SKM-1 treated with dmso at 0.1 percent for 144 hours (cell line): ENCODE results near the gene SMAD4.
"Not testable (repeated sequence)": the region's sequence is repeated elsewhere in the genome, so short reads cannot be mapped to it uniquely, and the experiment has no call there.

Experiments used
- DNase-seq: peaks from one replicate; lab custom pipeline; 2025; ENCODE audit not compliant: unreplicated experiment; lab: John Stamatoyannopoulos, UW

The SMAD4 gene

DNA sequence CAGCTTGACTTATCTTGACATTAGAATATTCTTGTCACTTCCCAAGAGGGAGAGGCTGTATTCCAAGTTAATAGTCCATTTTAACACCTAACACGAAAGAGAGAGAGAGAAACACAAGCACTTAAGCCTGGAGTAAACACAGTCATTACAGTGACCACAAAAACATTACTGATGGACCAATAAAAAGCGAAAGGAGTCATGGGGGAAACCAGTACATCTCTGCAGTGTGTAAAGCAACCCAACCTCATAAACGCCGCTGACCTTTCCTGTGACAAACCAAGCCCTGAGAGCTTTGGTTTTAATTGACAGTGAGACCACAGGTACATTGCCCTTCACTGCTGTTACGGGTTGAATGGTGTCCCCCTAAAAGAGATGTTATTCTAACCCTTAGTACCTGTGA is 78.3 kb downstream of the SMAD4 start:
- DNase-seq = no peak

DNA sequence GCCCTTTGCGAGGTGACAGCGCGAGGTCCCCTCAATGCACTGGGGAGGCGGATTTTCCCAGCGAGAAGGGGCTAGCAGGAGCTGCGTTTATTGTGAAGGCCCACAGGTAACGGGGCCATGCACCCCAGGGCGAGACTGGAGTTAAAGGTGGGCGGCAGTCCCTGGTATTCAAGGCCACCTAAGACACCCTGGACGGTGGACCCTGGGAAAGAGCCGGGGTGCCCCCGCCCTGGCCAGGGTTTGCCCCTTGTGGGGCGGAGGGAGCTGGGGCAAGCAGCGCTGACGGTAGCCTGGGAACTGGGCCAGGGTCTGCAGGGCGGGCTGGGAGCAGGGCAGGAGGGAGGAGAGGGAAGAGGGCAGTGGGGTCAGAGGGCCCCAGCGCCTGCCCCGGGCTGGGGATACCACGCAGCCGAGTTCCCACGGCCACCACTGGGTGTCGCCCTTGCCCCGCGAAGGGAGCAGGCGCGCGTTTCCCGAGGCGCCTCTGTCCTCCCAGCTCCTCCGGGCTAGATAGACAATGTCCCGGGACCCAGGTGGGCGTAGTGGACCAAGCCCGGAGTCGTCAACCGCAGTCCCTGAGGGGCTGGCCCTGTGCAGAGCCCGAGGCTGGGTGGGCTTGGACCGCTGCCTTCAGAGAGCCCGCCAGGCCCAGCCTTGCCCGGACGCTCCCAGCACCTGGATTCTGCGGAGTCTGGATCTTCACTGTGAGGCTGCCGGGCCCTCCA is 80.2 kb downstream of the SMAD4 start:
- DNase-seq = peak; percentile 35

DNA sequence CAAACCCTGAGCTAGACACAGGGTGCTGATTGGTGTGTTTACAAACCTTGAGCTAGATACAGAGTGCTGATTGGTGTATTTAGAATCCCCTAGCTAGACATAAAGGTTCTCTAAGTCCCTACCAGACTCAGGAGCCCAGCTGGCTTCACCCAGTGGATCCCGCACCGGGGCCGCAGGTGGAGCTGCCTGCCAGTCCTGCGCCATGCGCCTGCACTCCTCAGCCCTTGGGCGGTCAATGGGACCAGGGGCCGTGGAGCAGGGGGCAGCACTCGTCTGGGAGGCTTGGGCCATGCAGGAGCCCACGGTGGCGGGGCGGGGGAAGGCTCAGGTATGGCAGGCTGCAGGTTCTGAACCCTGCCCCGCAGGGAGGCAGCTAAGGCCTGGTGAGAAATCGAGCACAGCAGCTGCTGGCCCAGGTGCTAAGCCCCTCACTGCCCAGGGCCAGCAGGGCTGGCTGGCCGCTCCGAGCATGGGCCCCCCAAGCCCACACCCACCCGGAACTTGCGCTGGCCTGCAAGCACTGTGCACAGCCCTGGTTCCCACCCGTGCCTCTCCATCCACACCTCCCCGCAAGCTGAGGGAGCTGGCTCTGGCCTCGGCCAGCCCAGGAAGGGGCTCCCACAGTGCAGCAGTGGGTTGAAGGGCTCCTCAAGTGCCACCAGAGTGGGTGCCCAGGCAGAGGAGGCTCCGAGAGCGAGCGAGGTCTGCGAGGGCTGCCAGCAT is 81.8 kb downstream of the SMAD4 start:
- DNase-seq = not testable (repeated sequence)

DNA sequence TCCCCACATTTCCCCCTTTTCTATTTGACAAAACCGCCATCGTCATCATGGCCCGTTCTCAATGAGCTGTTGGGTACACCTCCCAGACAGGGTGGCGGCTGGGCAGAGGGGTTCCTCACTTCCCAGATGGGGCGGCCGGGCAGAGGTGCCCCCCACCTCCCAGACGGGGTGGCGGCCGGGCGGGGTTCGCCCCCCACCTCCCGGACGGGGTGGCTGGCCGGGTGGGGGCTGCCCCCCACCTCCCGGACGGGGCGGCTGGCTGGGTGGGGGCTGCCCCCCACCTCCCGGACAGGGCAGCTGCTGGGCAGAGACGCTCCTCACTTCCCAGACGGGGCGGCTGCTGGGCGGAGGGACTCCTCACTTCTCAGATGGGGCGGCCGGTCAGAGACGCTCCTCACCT is 87.0 kb downstream of the SMAD4 start:
- DNase-seq = not testable (repeated sequence)

DNA sequence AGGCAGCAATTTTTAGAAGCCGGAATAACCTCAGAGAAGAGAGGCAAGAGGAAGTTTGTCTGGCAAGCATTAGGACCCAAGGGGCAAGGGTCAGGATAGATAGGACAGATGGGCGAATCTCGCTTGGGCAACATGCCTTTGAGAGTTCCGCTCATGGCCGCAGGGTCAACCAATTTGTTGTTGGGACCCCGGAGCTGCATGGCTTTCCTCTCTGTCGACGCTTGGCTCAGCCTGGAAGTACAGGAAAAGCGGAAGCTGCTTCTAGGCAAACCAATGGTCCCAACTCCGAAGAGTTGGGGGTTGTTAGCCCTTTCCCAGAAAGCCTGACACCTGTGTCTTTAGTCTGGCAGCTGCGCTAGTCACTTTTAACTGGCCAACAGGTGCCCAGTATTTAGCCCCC is 89.5 kb downstream of the SMAD4 start:
- not testable (repeated sequence) for DNase-seq

DNA sequence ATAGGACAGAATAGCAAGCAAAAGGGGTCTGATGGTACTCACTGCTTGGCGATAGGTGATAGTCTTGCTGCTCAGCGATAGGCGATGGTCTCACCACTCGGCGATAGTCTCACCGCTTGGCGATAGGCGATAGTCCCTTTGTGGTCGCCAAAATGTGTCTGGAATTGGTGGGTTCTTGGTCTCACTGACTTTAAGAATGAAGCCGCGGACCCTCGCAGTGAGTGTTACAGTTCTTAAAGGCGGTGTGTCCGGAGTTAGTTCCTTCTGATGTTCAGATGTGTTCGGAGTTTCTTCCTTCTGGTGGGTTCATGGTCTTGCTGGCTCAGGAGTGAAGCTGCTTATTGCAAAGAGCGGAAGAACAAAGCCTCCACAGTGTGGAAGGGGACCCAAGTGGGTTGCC is 90.0 kb downstream of the SMAD4 start:
- DNase-seq = not testable (repeated sequence)

DNA sequence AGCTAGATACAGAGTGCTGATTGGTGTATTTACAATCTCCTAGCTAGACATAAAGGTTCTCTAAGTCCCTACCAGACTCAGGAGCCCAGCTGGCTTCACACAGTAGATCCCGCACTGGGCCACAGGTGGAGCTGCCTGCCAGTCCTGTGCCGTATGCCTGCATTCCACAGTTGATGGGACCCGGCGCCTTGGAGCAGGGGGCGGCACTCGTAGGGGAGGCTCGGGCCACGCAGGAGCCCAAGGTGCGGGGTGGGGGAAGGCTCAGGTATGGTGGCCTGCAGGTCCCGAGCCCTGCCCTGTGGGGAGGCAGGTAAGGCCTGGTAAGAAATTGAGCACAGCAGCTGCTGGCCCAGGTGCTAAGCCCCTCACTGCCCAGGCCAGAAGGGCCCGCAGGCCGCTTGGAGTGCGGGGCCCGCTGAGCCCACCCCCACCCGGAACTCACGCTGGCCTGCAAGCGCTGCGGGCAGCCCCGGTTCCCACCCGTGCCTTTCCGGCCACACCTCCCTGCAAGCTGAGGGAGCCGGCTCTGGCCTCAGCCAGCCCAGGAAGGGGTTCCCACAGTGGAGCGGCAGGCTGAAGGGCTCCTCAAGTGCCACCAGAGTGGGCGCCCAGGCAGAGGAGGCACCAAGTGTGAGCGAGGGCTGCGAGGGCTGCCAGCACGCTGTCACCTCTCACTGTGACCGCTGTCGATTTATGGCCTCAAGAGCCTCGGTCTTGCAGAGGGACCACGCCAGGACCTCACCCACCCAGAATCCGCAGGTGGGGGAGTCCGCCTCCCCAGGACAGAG is 91.0 kb downstream of the SMAD4 start:
- DNase-seq = no peak

DNA sequence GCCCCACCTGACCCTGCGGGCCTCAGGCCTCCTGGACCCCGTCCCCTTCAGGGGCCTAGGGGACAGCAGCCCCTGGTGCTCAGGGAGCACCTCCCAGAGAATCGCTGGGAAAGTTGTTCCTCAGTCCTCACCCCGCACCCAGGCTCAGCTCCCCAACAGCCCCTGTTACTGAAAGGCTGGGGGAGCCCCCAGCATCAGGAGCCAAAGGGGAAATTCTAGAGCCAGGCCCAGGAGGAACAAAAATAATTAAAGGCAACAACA is 91.5 kb downstream of the SMAD4 start:
- DNase-seq = no peak

DNA sequence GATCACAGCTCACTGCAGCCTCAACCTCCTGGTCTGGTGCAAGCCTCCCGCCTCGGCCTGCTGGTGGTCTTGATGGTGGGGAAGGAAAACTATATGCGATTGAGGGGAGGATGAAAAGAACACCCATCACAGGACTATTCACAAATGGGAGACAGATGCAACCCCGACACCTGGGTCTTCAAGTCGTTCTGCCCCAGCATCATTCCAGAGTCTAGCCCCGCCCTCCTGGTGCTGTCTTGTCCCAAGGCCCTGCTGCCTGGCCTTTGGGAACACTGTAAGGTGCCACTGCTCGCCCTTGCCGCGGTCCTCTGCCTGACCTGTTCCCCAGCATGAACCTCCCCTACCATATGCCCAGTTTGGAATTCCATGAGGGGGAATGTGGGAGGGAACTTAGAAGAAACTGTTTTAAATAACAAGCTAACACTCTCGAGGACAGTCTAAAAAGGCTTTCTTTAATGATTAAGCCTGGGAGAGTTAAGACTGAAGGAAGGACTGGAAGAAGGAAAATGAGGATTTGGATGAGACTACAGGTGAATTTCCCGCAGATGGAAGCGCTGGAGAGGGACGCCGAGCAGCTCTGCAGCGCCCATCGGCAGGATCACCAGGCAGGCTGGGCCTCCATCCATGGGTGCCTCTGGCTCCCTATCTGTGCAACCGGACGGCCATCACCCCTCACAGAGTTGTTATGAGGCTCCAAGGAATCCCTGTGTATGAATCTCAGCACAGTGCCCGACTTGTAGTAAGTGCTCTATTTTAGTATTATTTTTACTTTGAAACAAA is 92.4 kb downstream of the SMAD4 start:
- DNase-seq = no peak

DNA sequence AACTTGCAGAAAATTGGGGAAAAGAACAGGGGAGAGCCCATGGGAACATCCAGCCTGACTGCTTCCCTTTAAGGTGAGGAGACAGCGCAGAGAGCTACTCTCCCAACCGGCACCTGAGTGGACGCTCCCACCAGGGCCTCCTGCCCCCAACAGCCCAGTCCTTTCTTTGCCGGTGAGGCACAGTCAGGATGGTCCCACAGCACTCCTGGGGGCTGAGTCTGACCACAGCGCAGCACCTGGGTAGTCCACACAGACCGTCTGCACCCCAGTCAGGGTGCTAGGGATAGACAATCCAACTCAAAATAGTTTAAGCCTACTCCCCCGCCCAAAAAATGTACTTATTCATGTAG is 93.0 kb downstream of the SMAD4 start:
- no peak for DNase-seq

DNA sequence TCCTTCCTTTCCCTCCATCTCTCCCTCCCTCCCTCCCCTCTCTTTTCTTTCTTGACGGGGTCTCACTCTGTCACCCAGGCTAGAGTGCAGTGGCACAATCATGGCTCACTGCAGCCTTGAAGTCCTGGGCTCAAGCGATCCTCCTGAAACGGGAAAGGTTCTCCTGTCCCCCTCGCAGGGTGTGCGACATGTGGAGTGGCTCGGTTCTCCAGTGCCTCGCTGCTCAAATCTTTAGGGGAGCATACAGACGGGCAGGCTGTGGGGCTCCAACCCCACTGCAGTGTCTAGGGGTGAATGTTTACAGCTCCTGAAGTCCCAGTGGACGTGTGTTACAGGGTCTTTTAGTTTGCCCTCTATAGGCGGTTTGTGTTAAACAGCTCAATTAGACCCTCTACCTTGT is 93.5 kb downstream of the SMAD4 start:
- no peak for DNase-seq

DNA sequence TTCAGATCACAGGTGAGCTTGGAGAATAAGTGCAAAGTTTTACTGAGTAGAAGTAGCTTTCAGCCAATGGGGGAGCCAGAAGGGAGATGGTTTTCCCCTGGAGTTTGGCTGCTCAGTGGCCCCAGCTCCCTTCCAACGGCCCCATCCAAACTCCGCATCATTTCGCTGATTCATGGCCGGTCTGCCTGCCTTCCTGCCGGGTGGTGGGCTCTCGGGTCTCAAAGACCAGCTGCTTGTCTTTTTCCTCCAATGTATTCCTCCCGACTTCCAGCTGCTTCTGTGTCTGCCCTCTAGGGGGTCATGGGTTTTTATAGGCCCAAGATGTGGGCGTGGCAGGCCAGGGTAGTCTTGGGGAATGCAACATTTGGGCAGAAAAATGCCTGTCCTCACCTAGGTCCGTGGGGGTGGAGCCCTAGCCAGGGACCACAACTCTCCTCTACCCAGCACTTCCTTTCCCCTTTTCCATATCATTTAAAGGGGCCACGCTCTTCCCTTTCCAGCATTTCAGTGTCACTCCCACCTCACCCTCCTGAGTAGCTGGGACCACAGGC is 94.0 kb downstream of the SMAD4 start:
- no peak for DNase-seq

DNA sequence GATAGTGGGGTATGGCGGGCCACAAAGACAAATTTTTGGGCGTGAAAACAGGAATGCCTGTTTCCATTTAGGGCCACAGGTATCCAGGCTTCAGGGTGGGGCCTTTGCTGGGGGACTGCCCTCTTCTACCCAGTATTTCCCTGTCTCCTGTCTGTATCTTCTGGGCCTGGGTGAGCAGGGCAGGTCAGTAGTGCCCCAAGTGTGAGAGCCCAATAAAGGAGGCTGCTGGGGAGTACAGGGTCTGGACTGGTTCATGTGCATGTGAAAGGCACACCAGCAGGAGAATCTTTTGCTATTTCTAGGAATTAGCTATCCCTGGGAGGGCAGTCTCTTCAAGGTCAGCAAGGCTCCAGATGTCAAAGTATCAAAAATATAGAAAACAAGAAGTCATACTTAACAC is 96.0 kb downstream of the SMAD4 start:
- no peak for DNase-seq

DNA sequence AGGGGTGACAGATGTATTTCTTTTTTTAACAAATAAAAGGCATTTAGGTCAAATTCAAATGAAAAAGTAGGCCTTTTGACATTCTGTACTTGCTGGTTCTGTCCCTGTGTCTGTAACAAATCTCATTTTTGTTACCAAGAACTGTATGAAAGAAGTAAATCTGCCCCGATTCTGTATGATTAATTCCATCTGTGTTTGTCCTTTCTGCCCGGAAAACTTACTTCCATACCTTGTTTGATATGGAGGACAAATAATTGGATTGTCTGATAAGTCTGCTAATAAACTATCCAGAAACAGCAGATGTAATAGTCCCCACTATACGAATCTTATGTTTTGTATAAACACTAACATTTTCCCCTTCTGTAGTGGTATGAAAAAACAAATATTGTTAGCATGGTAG is 97.7 kb downstream of the SMAD4 start:
- DNase-seq = no peak

DNA sequence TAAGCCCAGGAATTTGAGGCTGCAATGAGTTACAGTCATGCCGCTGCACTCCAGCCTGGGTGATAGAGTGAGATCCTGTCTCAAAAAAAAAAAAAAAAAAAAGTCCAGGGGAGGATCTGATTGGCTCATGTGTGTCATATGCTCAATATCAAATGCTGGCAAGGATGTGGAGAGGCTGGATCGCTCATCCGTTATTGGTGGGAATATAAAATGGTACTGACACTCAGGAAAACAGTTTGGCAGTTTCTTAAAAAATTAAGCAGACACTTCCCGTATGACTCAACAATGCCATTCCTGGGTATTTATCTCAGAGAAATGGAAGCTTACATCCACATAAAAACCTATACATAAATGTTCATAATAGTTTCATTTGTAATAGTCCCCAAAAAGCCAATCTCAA is 98.5 kb downstream of the SMAD4 start:
- DNase-seq = no peak

DNA sequence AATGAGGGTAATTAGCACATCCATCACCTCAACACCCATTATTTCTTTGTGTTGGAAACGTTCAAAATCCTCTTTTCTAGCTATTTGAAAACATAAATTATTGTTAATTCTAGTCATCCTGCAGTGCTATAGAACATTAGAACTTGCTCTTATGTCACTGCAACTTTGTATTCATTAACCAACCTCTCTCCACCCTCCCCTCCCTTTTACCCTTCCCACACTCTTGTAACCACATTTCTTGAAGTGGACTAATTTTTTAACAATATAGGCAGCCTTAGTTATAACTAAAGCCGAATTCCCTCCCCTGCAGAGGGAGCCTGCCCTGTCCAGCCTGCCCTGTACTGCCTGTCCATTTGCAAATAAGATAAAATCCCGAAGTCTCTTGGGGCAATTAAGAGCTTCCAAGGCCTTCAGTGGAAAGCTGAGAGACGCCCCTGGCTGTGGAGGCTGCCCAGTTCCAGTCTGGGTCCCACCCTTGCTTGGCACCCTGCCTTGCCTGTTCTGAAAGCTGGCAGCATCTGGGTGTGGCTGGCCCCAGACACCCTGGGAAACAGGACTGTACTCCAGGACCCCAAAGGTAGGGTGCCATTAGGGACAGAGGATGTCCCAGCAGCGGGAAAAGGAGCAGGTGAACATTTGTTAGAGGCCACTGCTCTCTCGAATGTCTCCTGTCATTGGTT is 102.4 kb downstream of the SMAD4 start:
- DNase-seq = no peak

DNA sequence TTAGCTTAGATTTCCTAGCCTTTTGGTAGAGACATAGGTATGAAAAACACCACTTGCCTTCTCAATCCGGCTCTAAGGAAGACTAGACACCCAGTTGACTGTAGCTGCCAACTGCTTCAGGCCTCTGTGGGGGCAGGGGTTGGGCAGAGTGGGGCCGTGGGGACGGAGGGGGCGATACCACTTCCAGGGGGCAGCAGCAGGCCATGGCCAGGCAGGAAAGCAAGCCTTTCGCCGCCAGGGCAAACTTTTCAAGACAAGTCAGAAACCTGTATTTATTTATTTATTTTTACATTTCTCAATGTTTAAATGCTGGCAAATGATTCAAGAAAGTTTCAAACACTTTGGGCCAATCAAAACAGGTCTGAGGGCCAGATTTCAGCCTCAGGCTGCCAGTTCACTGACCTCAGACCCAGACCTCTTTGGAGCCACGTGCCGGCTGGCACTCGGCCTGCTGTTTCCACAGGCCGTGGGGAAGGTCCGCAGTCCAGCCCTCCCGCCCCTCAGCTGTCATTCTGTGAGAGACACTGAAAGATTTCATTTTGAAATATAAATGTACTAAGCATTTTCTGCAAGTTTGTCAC is 103.7 kb downstream of the SMAD4 start:
- DNase-seq = no peak
